GM23338 (cell line): ENCODE data around the gene XKR7. TPM values are rescaled to one million over a fixed set of nuclear protein-coding genes. Genes with fewer than 3 reads are reported as not detected.

ENCODE experiments used
- ATAC-seq: fragments of 200-7000 bp; cut with Tn5 transposase; 3 replicates; pipeline ENCODE4 v1.9.1; 2020
- DNase-seq: peaks from one replicate; pipeline ENCODE4 v3.0.0-alpha.2; 2015; ENCODE audit warnings: low spot score
- H2AFZ ChIP-seq: fragments of 200-600 bp; sonication (generic); 2 replicates; pipeline ENCODE4 v1.8.0; 2016; ENCODE audit warnings: antibody characterized with exemption, mild to moderate bottlenecking, moderate library complexity
- H3F3A ChIP-seq: fragments of 200-600 bp; sonication (generic); replicated peaks from 2 replicates; pipeline ENCODE4 v1.8.0; 2017; ENCODE audit warnings: antibody characterized with exemption, mixed run types, low read depth
- H3K27ac ChIP-seq: fragments of 200-600 bp; sonication (generic); 2 replicates; pipeline ENCODE4 v1.6.1; 2016; ENCODE audit warnings: low read depth
- H3K27me3 ChIP-seq: fragments of 200-600 bp; sonication (generic); 2 replicates; pipeline ENCODE4 v1.8.0; 2016; ENCODE audit warnings: mild to moderate bottlenecking, mixed run types, moderate library complexity; ENCODE audit not compliant: insufficient read depth
- H3K36me3 ChIP-seq: fragments of 200-600 bp; sonication (generic); 2 replicates; pipeline ENCODE4 v1.8.0; 2016; ENCODE audit warnings: mild to moderate bottlenecking; ENCODE audit not compliant: insufficient read depth
- H3K4me1 ChIP-seq: fragments of 200-600 bp; sonication (generic); 2 replicates; pipeline ENCODE4 v1.8.0; 2016; ENCODE audit warnings: mild to moderate bottlenecking, moderate library complexity; ENCODE audit not compliant: insufficient read depth
- H3K4me2 ChIP-seq: fragments of 200-600 bp; sonication (generic); 2 replicates; pipeline ENCODE4 v1.7.1; 2017; ENCODE audit warnings: mixed run types
- H3K4me3 ChIP-seq: fragments of 200-600 bp; sonication (generic); 2 replicates; pipeline ENCODE4 v1.6.1; 2016; ENCODE audit warnings: mixed run types
- H3K79me2 ChIP-seq: fragments of 200-600 bp; sonication (generic); replicated peaks from 2 replicates; pipeline ENCODE4 v1.8.0; 2017; ENCODE audit warnings: mild to moderate bottlenecking; ENCODE audit not compliant: insufficient read depth
- H3K9me2 ChIP-seq: fragments of 200-600 bp; sonication (generic); 2 replicates; pipeline ENCODE4 v1.8.0; 2017; ENCODE audit not compliant: insufficient read depth
- H4K20me1 ChIP-seq: fragments of 200-600 bp; sonication (generic); replicated peaks from 2 replicates; pipeline ENCODE4 v1.8.0; 2017; ENCODE audit warnings: mild to moderate bottlenecking; ENCODE audit not compliant: insufficient read depth
- H3K27ac Mint-ChIP-seq: 2 replicates; pipeline ENCODE4 v1.8.0; 2020; ENCODE audit warnings: inconsistent platforms, mild to moderate bottlenecking, moderate library complexity, mixed read lengths
- H3K27me3 Mint-ChIP-seq: 3 replicates; pipeline ENCODE4 v1.8.0; 2022; ENCODE audit warnings: low read depth, mild to moderate bottlenecking, moderate library complexity, mixed read lengths, inconsistent platforms; ENCODE audit not compliant: insufficient read depth, poor library complexity
- H3K36me3 Mint-ChIP-seq: 3 replicates; pipeline ENCODE4 v1.8.0; 2021; ENCODE audit warnings: low read depth, mild to moderate bottlenecking, inconsistent platforms, moderate library complexity, mixed read lengths
- H3K4me1 Mint-ChIP-seq: 3 replicates; pipeline ENCODE4 v1.8.0; 2020; ENCODE audit warnings: mild to moderate bottlenecking, inconsistent platforms, mixed read lengths
- H3K4me3 Mint-ChIP-seq: 3 replicates; pipeline ENCODE4 v1.8.0; 2021; ENCODE audit warnings: moderate library complexity, mild to moderate bottlenecking, inconsistent platforms, mixed read lengths
- H3K9me3 Mint-ChIP-seq: 3 replicates; pipeline ENCODE4 v1.8.0; 2020; ENCODE audit warnings: moderate library complexity, mild to moderate bottlenecking, inconsistent platforms, mixed read lengths
- CREB1 ChIP-seq: fragments of 250-450 bp; sonication (Bioruptor Pico); IDR thresholded peaks from 2 replicates; pipeline ENCODE4 v1.5.0; 2020; ENCODE audit warnings: low read depth, mild to moderate bottlenecking, moderate library complexity
- EZH2 ChIP-seq: fragments of 200-600 bp; sonication (generic); IDR thresholded peaks from one replicate; pipeline ENCODE4 v1.8.0; 2017; ENCODE audit warnings: antibody characterized with exemption, mild to moderate bottlenecking, low read depth; ENCODE audit not compliant: unreplicated experiment
- JUNB ChIP-seq: IDR thresholded peaks from one replicate; pipeline ENCODE4 v1.6.1; 2016; ENCODE audit warnings: antibody characterized with exemption; ENCODE audit not compliant: unreplicated experiment
- NANOG ChIP-seq: IDR thresholded peaks from 2 replicates; pipeline ENCODE4 v1.6.1; 2016; ENCODE audit warnings: antibody characterized with exemption, borderline replicate concordance
- STAT1 ChIP-seq: IDR thresholded peaks from one replicate; pipeline ENCODE4 v1.6.1; 2016; ENCODE audit warnings: antibody characterized with exemption; ENCODE audit not compliant: unreplicated experiment
- polyA plus RNA-seq: library from polyadenylated mRNA; unstranded; fragments of >200 nt; fragmentation: Nextera tagmentation; extraction: Ambion mirVana; gene quantifications from 2 replicates; pipeline ENCODE4 v1.2.1, GENCODE V29; 2016
- total RNA-seq: library from RNA; depleted of rRNA; stranded (reverse); fragments of >200 nt; shearing (Covaris generic); gene quantifications from 2 replicates; pipeline ENCODE4 v1.2.3, GENCODE V29; 2014
- TF ChIP-seq, protein P1 (sequence below): fragments of 250-450 bp; sonication (Bioruptor Pico); IDR thresholded peaks from 2 replicates; pipeline ENCODE4 v1.5.0; 2020; ENCODE audit warnings: mild to moderate bottlenecking, moderate library complexity

XKR7 gene
- total and polyA plus RNA-seq, 2 experiments from 2014 or later = 0.61 to 3.9 TPM

GRCh38 chr20:31923388-31924331, 44.3 kb upstream of the XKR7 start (continued):
- TF ChIP-seq, protein P1, sequence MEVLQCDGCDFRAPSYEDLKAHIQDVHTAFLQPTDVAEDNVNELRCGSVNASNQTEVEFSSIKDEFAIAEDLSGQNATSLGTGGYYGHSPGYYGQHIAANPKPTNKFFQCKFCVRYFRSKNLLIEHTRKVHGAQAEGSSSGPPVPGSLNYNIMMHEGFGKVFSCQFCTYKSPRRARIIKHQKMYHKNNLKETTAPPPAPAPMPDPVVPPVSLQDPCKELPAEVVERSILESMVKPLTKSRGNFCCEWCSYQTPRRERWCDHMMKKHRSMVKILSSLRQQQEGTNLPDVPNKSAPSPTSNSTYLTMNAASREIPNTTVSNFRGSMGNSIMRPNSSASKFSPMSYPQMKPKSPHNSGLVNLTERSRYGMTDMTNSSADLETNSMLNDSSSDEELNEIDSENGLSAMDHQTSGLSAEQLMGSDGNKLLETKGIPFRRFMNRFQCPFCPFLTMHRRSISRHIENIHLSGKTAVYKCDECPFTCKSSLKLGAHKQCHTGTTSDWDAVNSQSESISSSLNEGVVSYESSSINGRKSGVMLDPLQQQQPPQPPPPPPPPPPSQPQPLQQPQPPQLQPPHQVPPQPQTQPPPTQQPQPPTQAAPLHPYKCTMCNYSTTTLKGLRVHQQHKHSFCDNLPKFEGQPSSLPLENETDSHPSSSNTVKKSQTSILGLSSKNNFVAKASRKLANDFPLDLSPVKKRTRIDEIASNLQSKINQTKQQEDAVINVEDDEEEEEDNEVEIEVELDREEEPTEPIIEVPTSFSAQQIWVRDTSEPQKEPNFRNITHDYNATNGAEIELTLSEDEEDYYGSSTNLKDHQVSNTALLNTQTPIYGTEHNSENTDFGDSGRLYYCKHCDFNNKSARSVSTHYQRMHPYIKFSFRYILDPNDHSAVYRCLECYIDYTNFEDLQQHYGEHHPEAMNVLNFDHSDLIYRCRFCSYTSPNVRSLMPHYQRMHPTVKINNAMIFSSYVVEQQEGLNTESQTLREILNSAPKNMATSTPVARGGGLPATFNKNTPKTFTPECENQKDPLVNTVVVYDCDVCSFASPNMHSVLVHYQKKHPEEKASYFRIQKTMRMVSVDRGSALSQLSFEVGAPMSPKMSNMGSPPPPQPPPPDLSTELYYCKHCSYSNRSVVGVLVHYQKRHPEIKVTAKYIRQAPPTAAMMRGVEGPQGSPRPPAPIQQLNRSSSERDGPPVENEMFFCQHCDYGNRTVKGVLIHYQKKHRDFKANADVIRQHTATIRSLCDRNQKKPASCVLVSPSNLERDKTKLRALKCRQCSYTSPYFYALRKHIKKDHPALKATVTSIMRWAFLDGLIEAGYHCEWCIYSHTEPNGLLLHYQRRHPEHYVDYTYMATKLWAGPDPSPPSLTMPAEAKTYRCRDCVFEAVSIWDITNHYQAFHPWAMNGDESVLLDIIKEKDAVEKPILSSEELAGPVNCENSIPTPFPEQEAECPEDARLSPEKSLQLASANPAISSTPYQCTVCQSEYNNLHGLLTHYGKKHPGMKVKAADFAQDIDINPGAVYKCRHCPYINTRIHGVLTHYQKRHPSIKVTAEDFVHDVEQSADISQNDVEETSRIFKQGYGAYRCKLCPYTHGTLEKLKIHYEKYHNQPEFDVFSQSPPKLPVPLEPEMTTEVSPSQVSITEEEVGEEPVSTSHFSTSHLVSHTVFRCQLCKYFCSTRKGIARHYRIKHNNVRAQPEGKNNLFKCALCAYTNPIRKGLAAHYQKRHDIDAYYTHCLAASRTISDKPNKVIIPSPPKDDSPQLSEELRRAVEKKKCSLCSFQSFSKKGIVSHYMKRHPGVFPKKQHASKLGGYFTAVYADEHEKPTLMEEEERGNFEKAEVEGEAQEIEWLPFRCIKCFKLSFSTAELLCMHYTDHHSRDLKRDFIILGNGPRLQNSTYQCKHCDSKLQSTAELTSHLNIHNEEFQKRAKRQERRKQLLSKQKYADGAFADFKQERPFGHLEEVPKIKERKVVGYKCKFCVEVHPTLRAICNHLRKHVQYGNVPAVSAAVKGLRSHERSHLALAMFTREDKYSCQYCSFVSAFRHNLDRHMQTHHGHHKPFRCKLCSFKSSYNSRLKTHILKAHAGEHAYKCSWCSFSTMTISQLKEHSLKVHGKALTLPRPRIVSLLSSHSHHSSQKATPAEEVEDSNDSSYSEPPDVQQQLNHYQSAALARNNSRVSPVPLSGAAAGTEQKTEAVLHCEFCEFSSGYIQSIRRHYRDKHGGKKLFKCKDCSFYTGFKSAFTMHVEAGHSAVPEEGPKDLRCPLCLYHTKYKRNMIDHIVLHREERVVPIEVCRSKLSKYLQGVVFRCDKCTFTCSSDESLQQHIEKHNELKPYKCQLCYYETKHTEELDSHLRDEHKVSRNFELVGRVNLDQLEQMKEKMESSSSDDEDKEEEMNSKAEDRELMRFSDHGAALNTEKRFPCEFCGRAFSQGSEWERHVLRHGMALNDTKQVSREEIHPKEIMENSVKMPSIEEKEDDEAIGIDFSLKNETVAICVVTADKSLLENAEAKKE (CRISPR knock-in tag) = no peak
- TF ChIP-seq EZH2 = no peak

DNA sequence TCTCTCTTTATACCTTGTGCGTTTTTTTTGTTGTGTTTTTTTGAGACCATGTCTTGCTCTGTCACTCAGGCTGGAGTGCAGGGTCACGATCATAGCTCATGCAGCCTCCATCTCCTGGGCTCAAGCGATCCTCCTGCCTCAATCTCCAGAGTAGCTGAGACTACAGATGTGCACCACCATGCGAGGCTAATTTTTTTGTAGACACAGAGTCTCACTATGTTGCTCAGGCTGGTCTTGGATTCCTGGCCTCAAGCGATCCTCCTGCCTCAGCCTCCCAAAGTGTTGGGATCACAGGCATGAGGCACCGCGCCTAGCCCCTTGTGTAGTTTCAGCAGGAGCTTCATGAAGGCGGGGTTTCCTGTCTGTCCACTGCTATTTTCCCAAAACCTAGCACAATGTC, 43.4 kb upstream of the XKR7 start:
- ATAC-seq = no peak
- no peak overlapping the region for H3K27ac Mint-ChIP-seq
- H4K20me1 ChIP-seq = no peaks in the 10 kb centered on the region
- TF ChIP-seq CREB1 (CRISPR knock-in tag) = no peak
- TF ChIP-seq NANOG = no peak
- TF ChIP-seq STAT1 = no peak
- TF ChIP-seq JUNB = no peak
- TF ChIP-seq, protein P1 (CRISPR knock-in tag) = no peak

More for the DNA sequence above, 43.4 kb upstream of the XKR7 start:
- no peaks in the 10 kb centered on the region for H3K79me2 ChIP-seq
- no peaks in the 10 kb centered on the region for H3K9me2 ChIP-seq
- no peak overlapping the region for H3K4me2 ChIP-seq
- H3K4me3 ChIP-seq = no peak overlapping the region
- no peaks in the 10 kb centered on the region; the same call in 2 of the 3 replicates for H3K36me3 Mint-ChIP-seq
- H3K36me3 ChIP-seq = no peaks in the 10 kb centered on the region
- no peak for DNase-seq
- peaks cover 17% of the 10 kb centered on the region for H3K4me1 Mint-ChIP-seq
- no peaks in the 10 kb centered on the region for H3K27me3 ChIP-seq
- H3F3A ChIP-seq = no peaks in the 10 kb centered on the region
- no peak overlapping the region for H3K27ac ChIP-seq
- peaks cover 8% of the 10 kb centered on the region for H3K4me1 ChIP-seq
- no peak overlapping the region for H2AFZ ChIP-seq
- peaks cover 64% of the 10 kb centered on the region for H3K9me3 Mint-ChIP-seq
- H3K27me3 Mint-ChIP-seq = peaks cover 23% of the 10 kb centered on the region
- H3K4me3 Mint-ChIP-seq = no peak overlapping the region
